Mesenchymal stem cell (in vitro differentiated cells and primary cell): ENCODE data around the gene TMEM203.
A peak's percentile ranks its signal among the peaks of the same experiment; 100 is the strongest.

Experiments
- DNase-seq: peaks from one replicate; pipeline ENCODE4 v3.0.0-alpha.2; 2013
- H2AFZ ChIP-seq: one replicate; pipeline ENCODE4 v1.6.1; 2013; ENCODE audit warnings: low read depth, mild to moderate bottlenecking, control low read depth, inconsistent platforms, low read length, moderate library complexity
- H2AK5ac ChIP-seq: 2 replicates; pipeline ENCODE4 v1.6.1; 2013; ENCODE audit warnings: low read length, moderate library complexity, mild to moderate bottlenecking, inconsistent platforms; ENCODE audit not compliant: severe bottlenecking
- H2BK120ac ChIP-seq: one replicate; pipeline ENCODE4 v1.6.1; 2013; ENCODE audit warnings: low read depth, mild to moderate bottlenecking, inconsistent platforms, low read length, moderate library complexity
- H2BK12ac ChIP-seq, 2 experiments: one replicate each; pipeline ENCODE4 v1.6.1; 2013; ENCODE audit warnings: inconsistent platforms in 2 of 2, low read length in 2 of 2, mild to moderate bottlenecking in 2 of 2, moderate library complexity in 2 of 2, control low read depth in 1 of 2
- H2BK15ac ChIP-seq: one replicate; pipeline ENCODE4 v1.6.1; 2013; ENCODE audit warnings: mild to moderate bottlenecking, low read depth, inconsistent platforms; ENCODE audit not compliant: poor library complexity, severe bottlenecking
- H2BK5ac ChIP-seq: 2 replicates; pipeline ENCODE4 v1.6.1; 2013; ENCODE audit warnings: low read depth, mild to moderate bottlenecking, low read length, control low read depth, inconsistent platforms; ENCODE audit not compliant: poor library complexity, severe bottlenecking
- H3K14ac ChIP-seq, 2 experiments: one replicate each; pipeline ENCODE4 v1.6.1; 2013; ENCODE audit warnings: inconsistent platforms in 2 of 2, low read length in 2 of 2, control low read depth in 1 of 2, mild to moderate bottlenecking in 1 of 2, moderate library complexity in 1 of 2
- H3K18ac ChIP-seq, 2 experiments: one replicate each; pipeline ENCODE4 v1.6.1; 2013; ENCODE audit warnings: inconsistent platforms in 2 of 2, low read length in 2 of 2, control low read depth in 1 of 2, low read depth in 1 of 2, mild to moderate bottlenecking in 1 of 2
- H3K23ac ChIP-seq, 2 experiments: one replicate each; pipeline ENCODE4 v1.6.1; 2013; ENCODE audit warnings: inconsistent platforms in 2 of 2, low read length in 2 of 2, mild to moderate bottlenecking in 2 of 2, moderate library complexity in 2 of 2, control low read depth in 1 of 2
- H3K27ac ChIP-seq: 2 replicates; pipeline ENCODE4 v1.5.1; 2013; ENCODE audit warnings: mild to moderate bottlenecking, moderate library complexity, low read length, control low read depth, inconsistent platforms; ENCODE audit not compliant: poor library complexity, severe bottlenecking
- H3K27me3 ChIP-seq, 2 experiments: 2 replicates each; pipeline versions ENCODE4 v1.6.1 to v1.7.0; 2013; ENCODE audit warnings: low read length in 2 of 2, mild to moderate bottlenecking in 2 of 2, moderate library complexity in 2 of 2, control low read depth in 1 of 2, inconsistent platforms in 1 of 2; ENCODE audit not compliant: control insufficient read depth in 1 of 2, insufficient read depth in 1 of 2
- H3K36me3 ChIP-seq, 2 experiments: 2 replicates each; pipeline versions ENCODE4 v1.6.1 to v1.7.0; 2013; ENCODE audit warnings: low read length in 2 of 2, control low read depth in 1 of 2, inconsistent platforms in 1 of 2, low read depth in 1 of 2, mild to moderate bottlenecking in 1 of 2; ENCODE audit not compliant: insufficient read depth in 2 of 2, control insufficient read depth in 1 of 2
- H3K4ac ChIP-seq, 2 experiments: one replicate each; pipeline ENCODE4 v1.6.1; 2013; ENCODE audit warnings: inconsistent platforms in 2 of 2, low read length in 2 of 2, mild to moderate bottlenecking in 2 of 2, moderate library complexity in 2 of 2, control low read depth in 1 of 2, low read depth in 1 of 2
- H3K4me1 ChIP-seq: 2 replicates; pipeline ENCODE4 v1.6.1; 2013; ENCODE audit warnings: low read depth, low read length, control low read depth; ENCODE audit not compliant: control insufficient read depth, insufficient read depth
- H3K4me2 ChIP-seq: 2 replicates; pipeline ENCODE4 v1.6.1; 2013; ENCODE audit warnings: low read length, mild to moderate bottlenecking, inconsistent platforms; ENCODE audit not compliant: poor library complexity, severe bottlenecking
- H3K4me3 ChIP-seq, 2 experiments: 2 replicates each; pipeline versions ENCODE4 v1.5.1 to v1.7.0; 2013; ENCODE audit warnings: low read length in 2 of 2, mild to moderate bottlenecking in 2 of 2, control low read depth in 1 of 2, low read depth in 1 of 2; ENCODE audit not compliant: insufficient read depth in 1 of 2
- H3K79me1 ChIP-seq: replicated peaks from 2 replicates; pipeline ENCODE4 v1.6.1; 2013; ENCODE audit warnings: mild to moderate bottlenecking, control low read depth, low read length, inconsistent platforms; ENCODE audit not compliant: poor library complexity, severe bottlenecking
- H3K9ac ChIP-seq: 2 replicates; pipeline ENCODE4 v1.7.0; 2013; ENCODE audit warnings: mild to moderate bottlenecking, low read length, moderate library complexity
- H3K9me3 ChIP-seq: 2 replicates; pipeline ENCODE4 v1.7.0; 2013; ENCODE audit warnings: mild to moderate bottlenecking, low read length; ENCODE audit not compliant: control insufficient read depth
- H4K8ac ChIP-seq: one replicate; pipeline ENCODE4 v1.6.1; 2013; ENCODE audit warnings: inconsistent platforms, mild to moderate bottlenecking, low read length, moderate library complexity
- H4K91ac ChIP-seq: one replicate; pipeline ENCODE4 v1.6.1; 2013; ENCODE audit warnings: mild to moderate bottlenecking, low read length, inconsistent platforms
- WGBS: methylation state at CpG from one replicate; pipeline ENCODE4 v1.1.7; 2013; ENCODE audit warnings: mixed read lengths; 5-methylcytosine and 5-hydroxymethylcytosine counted together

The TMEM203 gene

DNA sequence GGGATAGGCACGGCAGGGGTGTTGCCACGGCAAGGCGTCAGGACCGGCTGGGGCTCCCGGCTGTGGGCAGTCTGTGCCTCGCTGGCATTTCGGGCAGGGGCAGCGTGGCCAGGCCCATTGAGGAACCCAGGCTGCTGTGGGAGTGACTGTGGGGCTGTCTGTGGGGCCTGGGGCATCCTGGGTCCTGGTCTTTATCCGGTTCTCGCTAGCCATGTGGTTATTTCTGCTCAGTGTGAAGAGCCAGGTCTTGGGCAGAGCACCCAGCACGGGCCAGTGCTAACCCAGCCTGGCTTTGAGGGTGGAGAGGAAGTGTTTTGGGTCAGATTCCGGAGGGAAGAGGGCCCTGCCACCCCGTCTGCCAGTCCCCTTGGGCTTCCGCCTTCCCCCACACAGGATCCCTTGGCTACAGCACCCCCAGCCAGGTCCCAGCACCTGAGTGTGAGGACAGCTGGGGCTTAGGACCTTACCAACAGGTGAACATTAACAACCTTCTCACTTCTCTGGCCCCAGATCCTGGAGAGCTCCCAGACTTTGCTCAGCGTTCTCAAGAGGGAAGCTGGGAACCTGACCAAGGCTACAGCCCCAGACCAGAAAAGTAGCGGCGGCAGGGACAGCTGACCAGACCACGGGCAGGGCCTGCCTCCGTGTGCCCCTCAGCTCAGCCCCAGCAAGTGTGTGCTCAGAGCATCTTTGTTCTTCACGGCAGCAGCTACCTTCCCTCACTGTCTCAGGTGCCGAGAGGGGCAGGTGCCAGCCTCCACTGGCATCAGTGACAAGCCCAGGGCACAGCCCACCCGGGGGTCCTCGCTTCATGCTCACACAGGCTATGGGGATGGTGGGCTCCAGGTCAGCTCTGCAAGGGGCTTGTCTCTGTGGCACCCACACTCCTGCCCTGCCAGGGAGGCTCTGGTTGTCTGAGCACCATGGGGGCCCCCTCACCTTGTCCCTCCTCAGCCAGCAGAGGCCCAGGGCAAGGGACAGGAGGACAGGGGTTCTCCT lies 15.9 kb downstream of the TMEM203 start:
- peak overlapping the region in 1 of 2 experiments; percentile 50 for H3K14ac ChIP-seq

GRCh38 chr9:137188490-137189296 lies 16.8 kb downstream of the TMEM203 start, which contains the start of the genes ANAPC2 and SSNA1:
Gene ANAPC2 (minus strand): TSS chr9:137188560. CDS start chr9:137188532, 28 bp downstream.
Gene SSNA1 (plus strand): TSS chr9:137188676. CDS start chr9:137188727, 51 bp downstream.
- Histone ChIP-seq H3K18ac (peak within 1 kb of the TSS; percentile 90 to 91), H3K27ac (peak within 1 kb of the TSS; percentile 70), H3K23ac (no peak within 1 kb of the TSS), H2BK5ac (peak within 1 kb of the TSS; percentile 88), H2BK120ac (peak within 1 kb of the TSS; percentile 78), H3K27me3 (no peaks in the 10 kb centered on the region), H3K4me2 (peak within 1 kb of the TSS; percentile 90), H4K8ac (peak within 1 kb of the TSS; percentile 99), H3K14ac (peak within 1 kb of the TSS in 1 of 2 experiments; percentile 70), H3K9me3 (no peaks in the 10 kb centered on the region), H2AFZ (peak within 1 kb of the TSS; percentile 76), H3K4me1 (peaks cover 49% of the 10 kb centered on the region), H3K79me1 (peaks cover 65% of the 10 kb centered on the region), H3K4me3 (peak within 1 kb of the TSS; percentile 91 to 100), H3K36me3 (peaks cover 64 to 72% of the 10 kb centered on the region in 2 experiments), H3K4ac (peak within 1 kb of the TSS; percentile 46 to 73), H2AK5ac (no peak within 1 kb of the TSS), H2BK12ac (no peak within 1 kb of the TSS), H3K9ac (peak within 1 kb of the TSS; percentile 96), H2BK15ac (peak within 1 kb of the TSS; percentile 96), H4K91ac (peak within 1 kb of the TSS; percentile 90)
- WGBS = under 1% methylated on average over 64 of the region's 98 CpGs
- DNase-seq = peak; percentile 93

More for the DNA sequence above, 15.9 kb downstream of the TMEM203 start:
- H2BK15ac ChIP-seq = no peak overlapping the region
- WGBS = 53% methylated on average over 23 of the region's 23 CpGs
- peak overlapping the region; percentile 37 for H4K91ac ChIP-seq
- peak overlapping the region; percentile 7 for H4K8ac ChIP-seq
- H3K9me3 ChIP-seq = no peaks in the 10 kb centered on the region
- no peak overlapping the region for H2AFZ ChIP-seq
- H3K4me3 ChIP-seq = peak overlapping the region; percentile 91 to 100
- H3K36me3 ChIP-seq = peaks cover 55 to 64% of the 10 kb centered on the region in 2 experiments
- H3K27ac ChIP-seq = peak overlapping the region; percentile 70
- H3K4me2 ChIP-seq = peak overlapping the region; percentile 90
- H3K9ac ChIP-seq = peak overlapping the region; percentile 96
- H3K4ac ChIP-seq = peak overlapping the region in 1 of 2 experiments; percentile 2
- no peak overlapping the region for H2BK5ac ChIP-seq
- H2BK12ac ChIP-seq = no peak overlapping the region
- H3K23ac ChIP-seq = no peak overlapping the region
- no peak for DNase-seq
- no peaks in the 10 kb centered on the region for H3K27me3 ChIP-seq
- H2BK120ac ChIP-seq = no peak overlapping the region
- H2AK5ac ChIP-seq = no peak overlapping the region
- peak overlapping the region in 1 of 2 experiments; percentile 55 for H3K18ac ChIP-seq
- peaks cover 65% of the 10 kb centered on the region for H3K79me1 ChIP-seq
- peaks cover 58% of the 10 kb centered on the region for H3K4me1 ChIP-seq

GRCh38 chr9:137188086-137188489 lies 17.4 kb downstream of the TMEM203 start:
- WGBS = under 1% methylated on average over 28 of the region's 31 CpGs
- Histone ChIP-seq H3K27ac (no peak overlapping the region), H3K79me1 (peaks cover 62% of the 10 kb centered on the region), H3K18ac (peak overlapping the region; percentile 83 to 87), H3K9ac (peak overlapping the region; percentile 96), H2AK5ac (no peak overlapping the region), H3K4me2 (peak overlapping the region; percentile 90), H3K27me3 (no peaks in the 10 kb centered on the region), H3K9me3 (no peaks in the 10 kb centered on the region), H4K91ac (peak overlapping the region; percentile 71), H3K4me1 (peaks cover 43% of the 10 kb centered on the region), H2BK120ac (no peak overlapping the region), H3K4ac (peak overlapping the region; percentile 46 to 73), H3K14ac (peak overlapping the region in 1 of 2 experiments; percentile 70), H3K4me3 (peak overlapping the region; percentile 91 to 100), H2BK15ac (peak overlapping the region; percentile 75), H3K36me3 (peaks cover 70 to 75% of the 10 kb centered on the region in 2 experiments), H3K23ac (no peak overlapping the region), H4K8ac (peak overlapping the region; percentile 99), H2BK5ac (no peak overlapping the region), H2BK12ac (no peak overlapping the region), H2AFZ (peak overlapping the region; percentile 76)
- no peak for DNase-seq
